Mucosa of descending colon (tissue), 3 donors: ENCODE results near the gene GORAB. TPM values are rescaled to one million over a fixed set of nuclear protein-coding genes. Genes with fewer than 3 reads are reported as not detected.

Experiments
- ATAC-seq: fragments of 200-7000 bp; cut with Tn5 transposase; one replicate; pipeline ENCODE4 v1.9.1; 2020; ENCODE audit warnings: mild to moderate bottlenecking, moderate library complexity
- DNase-seq, 3 donors: peaks; one replicate each; pipeline ENCODE4 v3.0.0-alpha.2; 2020
- H3K36me3 ChIP-seq: fragments of 200-600 bp; one replicate; pipeline ENCODE4 v1.8.0; 2021; ENCODE audit warnings: low read depth, mild to moderate bottlenecking
- H3K4me1 ChIP-seq: fragments of 200-600 bp; one replicate; pipeline ENCODE4 v1.8.0; 2021; ENCODE audit warnings: low read depth, mild to moderate bottlenecking
- H3K4me3 ChIP-seq: fragments of 200-600 bp; one replicate; pipeline ENCODE4 v1.8.0; 2021; ENCODE audit warnings: mild to moderate bottlenecking
- H3K9me3 ChIP-seq: fragments of 200-600 bp; one replicate; pipeline ENCODE4 v1.8.0; 2021; ENCODE audit warnings: mild to moderate bottlenecking
- CTCF ChIP-seq: fragments of 200-600 bp; IDR thresholded peaks from one replicate; pipeline ENCODE4 v1.8.0; 2022; ENCODE audit warnings: antibody characterized with exemption, mild to moderate bottlenecking
- intact Hi-C, 2 donors: fragments of 100-400 bp; cut with DNase I in 1 of 2; cut with micrococcal nuclease in 1 of 2; formaldehyde crosslinking; loops; one replicate each; pipeline versions ENCODE4 v1.11.0 to v1.11.1; 2022; cut with DNase I, micrococcal nuclease
- total RNA-seq, 3 donors: library from RNA; stranded (reverse); fragmentation: NEBNext Ultra II Directional in 2 of 3; extraction: Animal tissue kit (Norgen Biotek cat#: 25700) in 2 of 3; gene quantifications; one replicate each; pipeline versions ENCODE4 v1.2.1 to v1.2.4, GENCODE V29; 2021 to 2023
- donor health status: DM: no; HTN: no; CAD: no; lungs with moderate emphysema.
- donor health status: DM: no; HTN: no; CAD: no.
- donor health status: DM: no; HTN: yes; CAD: no.

Gene GORAB
- total RNA-seq, 3 donors from 2014 or later, result 18.0 to 26.9 (median 20.7) TPM

- no peak for TF ChIP-seq CTCF
- no peak for ATAC-seq
- intact Hi-C loops, result no loop called here
- H3K4me1 ChIP-seq, result peaks cover 11% of the 10 kb centered on the region
- no peaks in the 10 kb centered on the region for H3K9me3 ChIP-seq
- no peak for DNase-seq
- H3K36me3 ChIP-seq, result no peaks in the 10 kb centered on the region
- H3K4me3 ChIP-seq, result no peak overlapping the region
Measured at GRCh38 chr1:170533298-170533697, 1.3 kb downstream of the GORAB start.

- Histone ChIP-seq H3K9me3 (no peaks in the 10 kb centered on the region), H3K36me3 (no peaks in the 10 kb centered on the region), H3K4me3 (no peak overlapping the region), H3K4me1 (peaks cover 11% of the 10 kb centered on the region)
- TF ChIP-seq CTCF, result no peak
- ATAC-seq, result no peak
- intact Hi-C loops, result no loop called here
- DNase-seq, result no peak
Measured at GRCh38 chr1:170534626-170535147, 2.7 kb downstream of the GORAB start.

DNA sequence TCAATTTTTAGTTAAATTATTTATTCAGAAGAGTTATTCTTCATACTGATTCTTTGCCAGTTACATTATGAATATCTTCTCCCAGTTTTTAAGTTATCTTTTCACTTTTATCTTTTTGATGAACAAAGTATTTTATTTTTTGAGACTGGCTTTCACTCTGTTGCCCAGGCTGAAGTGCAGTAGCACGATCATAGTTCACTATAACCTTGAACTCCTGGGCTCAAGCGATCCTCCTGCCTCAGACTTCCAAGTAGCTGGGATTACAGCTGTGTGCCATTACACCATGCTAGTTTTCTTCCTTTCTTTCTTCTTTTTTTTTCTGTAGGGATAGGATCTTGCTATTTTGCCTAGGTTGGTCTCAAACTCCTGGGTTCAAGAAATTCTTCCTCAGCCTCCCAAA lies 3.5 kb downstream of the GORAB start:
- TF ChIP-seq CTCF, result no peak
- no peaks in the 10 kb centered on the region for H3K36me3 ChIP-seq
- intact Hi-C loops, result no loop called here
- ATAC-seq, result no peak
- H3K4me3 ChIP-seq, result no peak overlapping the region
- peaks cover 11% of the 10 kb centered on the region for H3K4me1 ChIP-seq
- H3K9me3 ChIP-seq, result no peaks in the 10 kb centered on the region
- no peak for DNase-seq

- TF ChIP-seq CTCF, result no peak
- no peak overlapping the region for H3K4me3 ChIP-seq
- intact Hi-C loops, result no loop called here
- ATAC-seq (no peak), DNase-seq (no peak)
- no peaks in the 10 kb centered on the region for H3K9me3 ChIP-seq
- peaks cover 11% of the 10 kb centered on the region for H3K4me1 ChIP-seq
- no peaks in the 10 kb centered on the region for H3K36me3 ChIP-seq
Measured at GRCh38 chr1:170536924-170537551, 5.1 kb downstream of the GORAB start.

- intact Hi-C loops, result no loop called here
- no peak for TF ChIP-seq CTCF
Measured at GRCh38 chr1:170537798-170538503, 6.0 kb downstream of the GORAB start.

More at GRCh38 chr1:170537798-170538503, 6.0 kb downstream of the GORAB start:
- ATAC-seq (no peak), DNase-seq (no peak)
- peaks cover 11% of the 10 kb centered on the region for H3K4me1 ChIP-seq
- peaks cover 6% of the 10 kb centered on the region for H3K36me3 ChIP-seq
- H3K4me3 ChIP-seq, result no peak overlapping the region
- no peaks in the 10 kb centered on the region for H3K9me3 ChIP-seq
